ENCODE results near the gene ABCC6.
"Not testable (repeated sequence)": the region's sequence is repeated elsewhere in the genome, so short reads cannot be mapped to it uniquely, and the experiment has no call there.

DNA sequence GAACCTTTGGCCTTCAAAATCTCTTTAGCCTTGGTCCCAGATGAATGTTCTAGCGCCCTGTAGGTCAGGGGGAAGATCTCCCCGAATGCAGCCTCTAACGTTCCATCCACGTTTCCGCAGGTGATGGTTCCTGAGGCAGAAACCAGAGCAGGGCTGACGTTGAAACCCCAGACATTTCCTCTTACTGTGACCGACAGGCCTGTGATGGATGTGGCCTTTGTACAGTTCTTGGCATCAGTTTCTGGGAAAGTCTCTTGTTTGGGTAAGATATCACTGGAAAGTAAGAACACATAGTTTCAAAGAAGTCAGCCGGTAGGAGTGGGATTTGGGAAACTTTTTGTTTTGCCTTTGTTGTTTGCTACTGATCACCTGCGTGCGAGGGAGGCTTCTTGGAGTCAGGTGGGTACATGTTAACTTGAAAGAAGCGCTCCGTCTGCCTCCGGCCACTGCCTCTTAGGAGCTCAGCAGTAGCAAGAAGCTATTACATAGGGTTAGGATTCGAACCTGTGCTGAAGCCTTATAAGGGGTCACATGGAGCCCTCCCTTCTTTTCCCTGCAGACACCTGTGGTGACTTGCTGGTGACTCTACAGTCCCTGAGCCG, 39.8 kb upstream of the ABCC6 start:
- TF ChIP-seq, protein P1, sequence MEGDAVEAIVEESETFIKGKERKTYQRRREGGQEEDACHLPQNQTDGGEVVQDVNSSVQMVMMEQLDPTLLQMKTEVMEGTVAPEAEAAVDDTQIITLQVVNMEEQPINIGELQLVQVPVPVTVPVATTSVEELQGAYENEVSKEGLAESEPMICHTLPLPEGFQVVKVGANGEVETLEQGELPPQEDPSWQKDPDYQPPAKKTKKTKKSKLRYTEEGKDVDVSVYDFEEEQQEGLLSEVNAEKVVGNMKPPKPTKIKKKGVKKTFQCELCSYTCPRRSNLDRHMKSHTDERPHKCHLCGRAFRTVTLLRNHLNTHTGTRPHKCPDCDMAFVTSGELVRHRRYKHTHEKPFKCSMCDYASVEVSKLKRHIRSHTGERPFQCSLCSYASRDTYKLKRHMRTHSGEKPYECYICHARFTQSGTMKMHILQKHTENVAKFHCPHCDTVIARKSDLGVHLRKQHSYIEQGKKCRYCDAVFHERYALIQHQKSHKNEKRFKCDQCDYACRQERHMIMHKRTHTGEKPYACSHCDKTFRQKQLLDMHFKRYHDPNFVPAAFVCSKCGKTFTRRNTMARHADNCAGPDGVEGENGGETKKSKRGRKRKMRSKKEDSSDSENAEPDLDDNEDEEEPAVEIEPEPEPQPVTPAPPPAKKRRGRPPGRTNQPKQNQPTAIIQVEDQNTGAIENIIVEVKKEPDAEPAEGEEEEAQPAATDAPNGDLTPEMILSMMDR (IDR thresholded peaks at IDR 0.05), result not testable (repeated sequence)
- TF ChIP-seq POLR2A (IDR thresholded peaks at IDR 0.05), result not testable (repeated sequence)

Data from testis (tissue), 2 donors.